ENCODE data around the gene DYRK4. TPM values are rescaled to one million over a fixed set of nuclear protein-coding genes. Genes with fewer than 3 reads are reported as not detected.
A peak's percentile ranks its signal among the peaks of the same experiment; 100 is the strongest.

The DYRK4 gene
- total and polyA plus RNA-seq, 2 of the 13 experiments (the other 11 are each of a cell fraction or from before 2014, with no cell fraction given): 29.4 to 40.2 TPM

- TF ChIP-seq ZBTB26 (CRISPR knock-in tag; IDR thresholded peaks at IDR 0.05; ENCODE audit: borderline replicate concordance) (no peak), ZKSCAN5 (CRISPR knock-in tag; IDR thresholded peaks at IDR 0.05) (no peak), CHD4 (IDR thresholded peaks at IDR 0.05; ENCODE audit: borderline replicate concordance, low read length) (no peak), ZNF30 (CRISPR knock-in tag; IDR thresholded peaks at IDR 0.05) (no peak), SMYD3 (CRISPR knock-in tag; IDR thresholded peaks at IDR 0.05) (no peak)
These were observed 83.0 kb downstream of the DYRK4 start (continued) for GRCh38 chr12:4645023-4645422.

GRCh38 chr12:4648104-4648500 is 86.1 kb downstream of the DYRK4 start:
- no peaks in the 10 kb centered on the region for H3K9me3 ChIP-seq (ENCODE audit: low read length)
- WGBS (ENCODE audit: low lambda C conversion rate): 40% methylated on average over 4 of the region's 4 CpGs
- no peak for DNase-seq (ENCODE audit: low spot score)
- no peaks in the 10 kb centered on the region for H3K36me3 ChIP-seq (replicated peaks in 1 of 2; ENCODE audit: control insufficient read depth in 1 of 2, insufficient read depth in 2 of 2, low read length in 2 of 2)
- H3K4me1 ChIP-seq (ENCODE audit: insufficient read depth, low read length): peaks cover 39% of the 10 kb centered on the region
- no peak for FAIRE-seq
- H3K4me2 ChIP-seq (ENCODE audit: low read depth, low read length): peak overlapping the region; percentile 79
- peak overlapping the region; percentile 67 for H3K27ac ChIP-seq (ENCODE audit: extremely low read length, insufficient read depth, low read length)
- H3K9ac ChIP-seq (ENCODE audit: insufficient read depth, low read depth, low read length): peak overlapping the region; percentile 94
- POLR2A ChIA-PET: interaction anchor here (0.8 kb wide), 1 partner anchor 43 kb away, joined by 4 read pairs; no protein-coding TSS in a partner anchor
- H2AFZ ChIP-seq (ENCODE audit: low read length): peak overlapping the region; percentile 51
- no peaks in the 10 kb centered on the region; a peak in 2 of 5 replicates for H3K27me3 ChIP-seq (ENCODE audit: control insufficient read depth in 1 of 2, insufficient read depth in 2 of 2, low read length in 2 of 2)
- intact Hi-C loops (cut with micrococcal nuclease; ENCODE audit: unreplicated experiment) (loop anchor here (2.0 kb wide), 2 partner anchors 43 to 69 kb away; no protein-coding TSS in a partner anchor), in situ Hi-C loops (cut with HindIII; ENCODE audit: extremely low pct_ligation_motif_present, low pct_unique_long_range_greater_than_20kb) (no loop called here)
- ATAC-seq: no peak
- no peaks in the 10 kb centered on the region for H4K20me1 ChIP-seq (ENCODE audit: insufficient read depth, low read length)
- peak overlapping the region; percentile 83 to 97 (median 87) for H3K4me3 ChIP-seq (replicated peaks in 1 of 3; ENCODE audit: insufficient read depth in 1 of 3, low read depth in 2 of 3, low read length in 3 of 3)
- CTCF ChIA-PET (ENCODE audit: low intra/inter-chr PET ratio, low total read pairs): no interaction called here
- peaks cover 40% of the 10 kb centered on the region for H3K79me2 ChIP-seq (ENCODE audit: insufficient read depth, low read length)
- no TSS peak for BruUV-seq (replicated peaks)
- TF ChIP-seq REL (CRISPR knock-in tag; conservative IDR thresholded peaks at IDR 0.05) (no peak), ZNF383 (CRISPR knock-in tag; IDR thresholded peaks at IDR 0.05; ENCODE audit: borderline replicate concordance) (no peak), ZNF225 (CRISPR knock-in tag; IDR thresholded peaks at IDR 0.05) (no peak), TFE3 (CRISPR knock-in tag; IDR thresholded peaks at IDR 0.05) (no peak), ZNF784 (CRISPR knock-in tag; IDR thresholded peaks at IDR 0.05; ENCODE audit: borderline replicate concordance) (no peak), LCORL (IDR thresholded peaks at IDR 0.05) (no peak), LCORL (CRISPR knock-in tag; IDR thresholded peaks at IDR 0.05) (no peak), MEF2D (CRISPR knock-in tag; IDR thresholded peaks at IDR 0.05) (no peak), YEATS4 (CRISPR knock-in tag; IDR thresholded peaks at IDR 0.05; ENCODE audit: borderline replicate concordance) (no peak), ZBTB46 (CRISPR knock-in tag; IDR thresholded peaks at IDR 0.05; ENCODE audit: borderline replicate concordance) (no peak), BCL3 (CRISPR knock-in tag; IDR thresholded peaks at IDR 0.05) (no peak), NR2F6 (IDR thresholded peaks at IDR 0.05) (no peak), NR2F6 (CRISPR knock-in tag; IDR thresholded peaks at IDR 0.05) (no peak), JUND (CRISPR knock-in tag; IDR thresholded peaks at IDR 0.05) (no peak)
